Activated effector memory CD4-positive, alpha-beta T cell treated with anti-CD3 and anti-CD28 coated beads, Interleukin-2, amount 50 U/mL, for 16 hours (primary cell): ENCODE data around the gene GSG1L.

Experiments used
- DNase-seq: peaks from one replicate; pipeline ENCODE4 v3.0.0-alpha.2; 2020

The GSG1L gene

DNA sequence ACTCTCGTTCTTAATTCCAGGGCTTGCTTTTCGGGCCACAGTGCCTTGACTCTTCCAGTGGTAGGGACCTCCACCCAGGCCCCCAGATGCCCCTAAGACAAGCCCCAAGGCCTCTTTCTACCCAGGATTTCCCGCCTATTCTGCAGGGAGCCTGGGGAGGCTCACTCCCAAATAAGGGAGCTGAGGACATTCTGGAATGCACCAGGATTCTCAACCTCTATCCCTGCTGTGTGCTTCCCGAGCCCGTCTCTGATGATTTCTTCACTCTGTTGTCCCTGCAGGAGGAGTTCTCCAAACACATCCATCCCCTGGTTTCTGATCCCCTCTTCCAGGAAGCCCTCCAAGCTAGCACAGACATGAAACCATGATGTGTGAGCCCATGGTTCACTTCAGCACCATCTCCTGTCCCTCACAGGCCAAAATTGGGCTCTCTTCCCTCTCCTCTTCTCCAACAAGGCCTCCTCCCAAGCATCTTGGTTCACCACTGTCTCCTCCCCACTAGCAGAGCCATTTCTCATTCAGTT, 257.6 kb downstream of the GSG1L start:
- DNase-seq, result no peak

DNA sequence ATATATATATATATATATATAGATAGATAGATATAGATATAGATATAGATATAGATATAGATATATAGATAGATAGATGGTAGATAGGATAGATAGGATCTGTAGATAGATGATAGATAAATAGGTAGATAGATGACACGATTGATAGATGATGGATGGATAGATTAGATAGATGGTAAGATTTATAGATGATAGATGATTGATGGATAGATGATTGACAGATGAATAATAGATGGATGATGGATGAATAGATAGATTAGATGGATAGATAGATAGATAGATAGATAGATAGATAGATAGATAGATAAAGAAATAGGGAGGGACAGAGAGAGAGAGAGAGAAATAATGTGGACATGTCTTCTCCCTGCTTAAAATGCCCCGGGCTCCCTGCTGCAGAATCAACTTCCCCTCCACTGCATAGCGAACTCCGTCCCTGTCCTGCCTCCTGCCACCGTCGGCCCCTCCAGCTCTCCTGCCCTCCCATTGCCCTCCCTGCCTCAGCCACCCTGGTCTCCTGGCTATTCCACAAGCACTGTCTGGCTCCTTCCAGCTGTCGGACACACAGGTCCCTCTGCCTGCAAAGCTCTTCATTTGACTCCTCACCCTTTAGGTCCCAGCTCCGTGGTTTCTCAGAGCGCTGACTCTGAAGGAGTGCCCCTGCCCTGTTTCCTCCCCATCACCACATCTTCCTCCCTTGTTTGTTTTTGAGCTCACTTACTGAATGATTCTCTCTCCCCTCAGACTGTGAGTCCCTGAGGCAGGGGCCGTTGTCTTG, 259.6 kb downstream of the GSG1L start:
- no peak for DNase-seq

DNA sequence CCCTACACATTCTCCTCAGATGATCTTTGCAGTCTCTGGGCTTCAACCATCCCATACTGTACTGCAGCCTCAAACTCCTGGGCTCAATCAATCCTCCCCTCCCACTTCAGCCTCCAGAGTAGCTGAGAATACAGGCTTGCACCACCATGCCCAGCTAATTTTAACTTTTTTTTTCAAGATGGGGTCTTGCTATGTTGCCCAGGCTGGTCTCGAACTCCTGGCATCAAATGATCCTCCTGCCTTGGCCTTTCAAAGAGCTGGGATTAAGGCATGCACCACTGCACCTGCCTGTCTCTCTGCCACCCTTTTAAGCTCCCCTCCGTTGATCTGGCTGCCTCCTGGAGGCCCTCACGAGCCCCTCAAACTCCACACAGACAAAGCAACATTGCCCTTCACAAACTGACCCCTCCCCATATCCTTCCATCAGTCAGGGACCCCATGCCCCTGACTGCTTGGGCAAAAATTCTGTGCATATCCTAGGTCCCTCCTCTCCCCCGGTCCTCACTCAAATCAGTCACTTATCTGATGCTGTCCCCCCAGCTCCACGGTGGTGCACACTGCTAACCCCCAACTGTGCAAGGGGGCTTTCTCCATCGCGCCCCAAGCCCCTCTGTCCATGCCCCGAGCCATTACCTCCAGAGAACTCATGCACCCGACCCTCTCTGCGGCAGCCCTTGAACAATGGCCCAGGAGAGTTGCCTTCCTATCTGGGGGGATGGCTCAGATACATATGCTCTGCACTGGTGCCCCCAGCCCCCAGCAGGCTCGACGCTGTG, 260.7 kb downstream of the GSG1L start:
- DNase-seq, result no peak

DNA sequence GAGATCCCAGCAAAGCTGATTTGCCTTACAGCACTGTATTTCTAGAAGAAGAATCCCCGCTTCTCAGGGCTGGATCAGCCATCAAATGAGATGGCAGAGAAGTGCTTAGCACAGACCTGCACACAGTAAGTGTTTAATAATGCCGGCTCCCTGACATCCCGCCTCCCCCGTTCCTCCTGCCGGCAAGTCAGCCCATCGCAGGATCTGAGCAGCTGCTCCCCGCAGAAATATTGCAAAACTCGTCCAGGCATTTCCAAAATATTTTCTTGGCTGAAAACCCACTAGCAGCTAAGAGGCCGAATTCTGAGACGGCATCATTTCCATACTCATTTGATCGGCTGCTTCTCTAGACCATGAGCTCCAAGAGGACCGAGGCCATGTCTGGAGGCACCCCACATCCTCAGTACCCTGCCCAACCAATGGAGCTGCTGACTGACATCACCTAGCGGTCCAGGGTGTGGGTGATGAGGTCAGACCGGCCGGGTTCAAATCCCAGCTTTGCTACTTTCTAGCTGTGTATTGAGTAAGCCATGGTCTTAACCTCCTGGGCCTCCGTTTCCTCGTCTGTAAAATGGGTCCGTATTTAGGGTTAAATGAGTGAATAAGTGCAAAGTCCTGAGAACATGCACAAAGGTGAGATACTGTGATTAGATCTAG, 262.1 kb downstream of the GSG1L start:
- DNase-seq, result no peak

DNA sequence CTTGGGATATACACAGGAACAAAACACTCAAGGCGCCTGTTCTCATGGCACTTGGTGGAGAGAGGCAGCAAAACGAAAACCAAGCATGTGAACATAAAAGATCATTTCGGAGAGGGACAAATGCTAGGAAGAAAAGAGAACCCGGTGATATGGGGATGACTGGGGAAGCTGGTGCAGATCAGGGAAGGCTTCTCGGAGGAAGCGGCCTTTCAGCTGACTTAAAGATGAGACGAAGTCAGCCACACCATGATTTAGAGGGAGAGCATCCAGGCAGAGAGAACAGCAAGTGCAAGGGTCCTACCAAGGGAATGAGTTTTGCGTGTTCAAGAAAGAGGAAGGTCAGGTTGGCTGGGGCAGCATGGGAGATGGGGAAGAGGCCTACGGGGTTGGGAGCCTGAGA, 262.7 kb downstream of the GSG1L start:
- DNase-seq, result no peak

DNA sequence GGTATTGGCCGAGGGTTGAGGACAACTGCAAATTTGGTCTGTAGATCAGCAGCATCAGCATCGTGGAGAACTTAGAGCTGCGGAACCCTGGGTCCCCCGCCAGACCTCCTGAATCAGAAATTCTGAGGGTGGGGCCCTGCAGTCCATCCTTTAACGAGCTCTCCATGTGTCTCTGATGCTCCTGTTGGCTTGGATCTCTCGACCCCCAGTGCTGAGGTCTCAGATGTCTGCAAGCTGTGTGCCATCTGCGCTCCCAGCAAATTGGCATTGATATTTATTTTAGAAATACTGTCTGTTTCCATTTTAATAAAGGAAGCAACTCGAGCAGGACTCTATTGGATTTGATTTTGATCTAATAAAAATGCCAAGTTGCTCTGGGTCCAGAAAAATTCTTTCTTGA, 263.6 kb downstream of the GSG1L start:
- no peak for DNase-seq

DNA sequence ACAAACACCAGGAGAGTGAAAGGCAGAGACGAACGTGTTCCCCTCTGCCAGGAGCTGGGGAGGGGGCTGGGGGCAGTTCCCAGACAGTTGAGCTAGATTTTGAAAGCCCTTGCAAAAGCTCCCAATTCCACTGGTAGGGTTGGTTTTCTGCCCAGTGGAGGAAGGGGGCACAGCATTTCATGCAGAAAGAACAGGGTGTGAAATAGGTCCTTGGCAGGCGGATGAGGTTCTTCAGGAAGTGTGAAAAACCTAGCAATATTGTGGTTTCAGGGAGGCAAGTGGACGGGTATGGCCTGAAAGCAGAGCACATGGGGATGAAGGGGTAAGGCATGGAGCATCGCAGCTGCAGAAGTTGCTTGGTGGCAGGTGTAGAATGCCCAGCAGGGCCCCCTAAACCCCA, 265.3 kb downstream of the GSG1L start:
- DNase-seq, result no peak

DNA sequence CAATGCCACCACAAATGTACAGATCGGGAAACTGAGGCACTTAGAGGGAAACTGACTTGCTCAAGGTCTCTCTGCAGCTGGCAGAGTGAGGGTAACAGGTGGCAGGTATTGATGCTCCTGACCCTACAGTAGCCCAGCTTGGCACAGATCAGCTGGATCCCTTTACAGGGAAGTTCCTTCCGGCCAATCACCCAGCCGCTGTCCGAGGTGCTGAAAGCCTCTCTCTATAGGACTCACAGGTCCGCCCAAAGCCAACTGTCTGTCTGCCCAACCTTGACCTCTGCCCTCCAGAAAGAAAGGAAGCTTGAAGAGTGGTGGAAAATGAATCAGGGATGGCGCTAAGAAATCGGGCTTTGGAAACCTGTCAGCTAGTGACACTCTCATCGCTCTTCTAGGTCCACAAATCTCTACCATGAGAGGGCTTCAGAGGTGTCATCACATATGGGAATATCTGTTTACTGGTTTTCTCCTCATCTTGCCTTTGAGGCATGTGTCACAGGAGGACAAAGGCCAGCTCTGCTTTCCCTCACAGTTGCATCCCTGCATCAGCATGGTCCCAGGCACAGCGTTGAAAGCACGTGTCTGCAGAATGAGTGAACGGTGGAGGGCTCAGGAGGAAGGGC, 267.4 kb downstream of the GSG1L start:
- DNase-seq, result no peak

DNA sequence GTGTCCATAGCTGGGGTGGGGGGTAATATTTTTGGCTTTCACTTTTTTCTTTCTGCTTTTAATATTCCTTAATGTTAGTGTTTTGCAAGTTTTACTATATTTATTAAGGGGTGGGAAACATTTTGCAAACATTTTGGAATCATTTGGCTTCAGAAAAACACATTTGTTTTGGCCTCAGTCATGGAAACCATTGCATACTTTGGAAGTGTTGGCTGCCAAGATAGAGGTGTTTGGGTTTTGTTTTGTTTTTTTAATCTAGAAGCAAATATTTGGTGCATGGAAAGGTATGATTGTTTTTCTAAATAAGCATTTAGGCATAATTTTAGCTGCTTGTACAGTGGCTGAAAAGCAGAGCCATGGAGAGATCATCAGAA, 270.3 kb downstream of the GSG1L start:
- no peak for DNase-seq

DNA sequence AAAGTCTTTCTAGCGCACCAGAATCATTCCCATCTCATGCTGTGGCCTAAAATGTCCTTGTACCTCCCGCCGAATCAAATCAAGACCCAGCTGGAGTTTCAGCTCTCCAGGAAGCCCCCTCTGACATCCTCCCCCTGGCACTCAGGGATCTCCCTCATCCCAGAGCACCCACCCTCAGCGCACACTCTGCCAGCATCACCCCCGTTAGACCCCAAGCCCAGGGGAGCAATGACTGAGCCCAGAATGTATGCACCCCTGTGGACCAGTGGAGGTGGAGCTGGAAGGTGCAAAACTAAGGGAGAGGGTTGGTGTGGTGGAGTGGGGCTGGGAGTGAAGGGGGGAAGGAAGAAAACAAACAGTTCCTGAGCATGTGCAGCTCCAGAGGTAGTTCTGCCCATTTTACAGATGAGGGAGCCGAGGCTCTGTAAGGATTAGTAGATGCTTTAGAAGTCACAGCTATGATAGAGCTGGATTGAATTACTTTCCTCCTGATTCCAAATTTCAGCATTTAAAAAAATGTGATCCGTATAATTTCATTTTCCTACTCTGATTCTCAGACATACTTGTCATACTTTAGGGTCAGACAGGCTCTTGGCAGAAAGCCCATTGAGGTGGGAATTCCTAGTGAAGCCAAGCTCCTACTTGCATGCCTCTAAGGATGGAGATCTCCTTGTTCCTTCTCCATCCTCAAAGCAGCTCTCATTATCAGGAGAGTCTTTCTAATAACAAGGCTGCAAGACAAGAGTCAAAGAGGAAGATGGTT, 270.8 kb downstream of the GSG1L start:
- no peak for DNase-seq

DNA sequence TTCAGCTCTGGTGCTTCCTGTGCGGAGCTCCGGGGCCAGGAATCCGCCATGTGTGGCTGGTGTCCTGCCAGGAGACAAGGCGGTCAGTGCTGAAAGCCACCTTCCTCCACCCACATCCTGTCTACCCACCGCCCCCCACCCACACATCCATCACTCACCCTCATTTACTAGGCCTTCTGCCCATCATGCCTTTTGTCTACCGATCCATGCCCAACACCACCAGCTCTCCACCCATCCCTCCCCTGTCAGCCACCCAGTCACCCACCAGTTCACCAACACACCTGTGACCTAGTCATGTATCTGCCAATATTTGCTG, 272.2 kb downstream of the GSG1L start:
- DNase-seq, result no peak

DNA sequence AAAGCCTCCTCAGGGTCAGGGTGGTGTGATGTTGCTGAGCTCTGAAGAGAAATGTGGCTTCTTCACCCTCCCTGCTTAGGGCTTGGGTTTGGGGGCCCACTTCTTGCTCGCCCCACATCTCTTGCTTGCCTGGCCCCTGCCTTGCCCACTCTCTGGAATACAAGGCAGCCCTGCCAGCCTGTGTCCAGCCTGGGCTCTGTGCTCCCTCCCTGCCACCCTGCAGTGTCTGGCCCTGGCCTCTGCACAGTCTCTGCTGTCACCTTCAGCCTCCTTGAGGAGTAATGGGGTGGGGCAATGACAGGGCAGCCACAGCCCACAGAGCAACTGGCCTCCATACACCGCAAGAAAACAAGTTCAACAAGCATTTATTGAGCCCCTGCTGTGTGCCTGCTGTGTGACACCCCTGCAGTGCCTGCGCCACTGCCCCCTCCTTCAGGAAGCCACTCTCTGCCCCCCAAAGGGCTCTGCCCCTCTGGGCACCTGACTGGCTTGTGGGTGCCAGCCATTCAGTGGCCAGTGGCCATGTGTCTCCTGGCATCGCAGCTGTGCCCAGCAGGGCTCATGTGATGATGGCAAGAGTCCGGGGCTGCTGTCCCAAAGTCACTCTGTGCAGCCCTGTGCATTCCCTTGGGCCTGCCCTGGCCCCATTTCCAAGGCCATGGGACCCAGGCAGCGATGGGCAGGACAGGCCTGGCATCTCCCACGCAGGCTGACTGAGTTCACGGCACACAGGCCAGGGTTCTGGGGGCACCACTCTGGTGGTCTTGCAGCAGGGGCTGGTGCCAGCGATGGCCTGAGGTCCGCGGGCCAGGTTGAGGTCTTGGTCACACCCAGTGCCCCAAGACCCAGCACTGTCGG, 272.7 kb downstream of the GSG1L start:
- DNase-seq, result no peak

DNA sequence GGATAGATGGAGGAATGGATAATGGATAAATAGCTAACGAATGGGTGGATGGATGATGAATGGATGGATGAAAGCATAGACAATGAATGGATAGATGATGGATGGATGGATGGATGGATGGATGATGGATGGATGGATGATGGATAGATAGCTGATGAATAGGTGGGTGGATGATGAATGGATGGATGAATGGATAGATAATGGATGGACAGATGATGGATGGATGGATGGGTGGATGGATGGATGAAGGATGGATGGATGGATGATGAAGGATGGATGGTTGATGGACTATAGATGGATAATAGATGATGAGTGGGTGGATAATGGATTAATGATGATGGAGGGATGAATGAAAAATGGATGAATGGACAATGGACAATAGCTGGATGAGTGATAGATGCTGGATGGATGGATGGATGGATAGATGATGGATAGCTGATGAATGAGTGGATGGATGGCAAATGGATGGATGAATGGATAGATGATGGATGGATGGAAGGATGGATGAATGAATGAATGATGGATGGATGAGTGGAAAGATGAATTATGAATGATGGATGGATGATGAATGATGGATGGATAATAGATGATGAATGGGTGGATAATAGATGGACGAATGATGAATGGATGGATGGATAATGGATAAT, 273.8 kb downstream of the GSG1L start:
- no peak for DNase-seq

DNA sequence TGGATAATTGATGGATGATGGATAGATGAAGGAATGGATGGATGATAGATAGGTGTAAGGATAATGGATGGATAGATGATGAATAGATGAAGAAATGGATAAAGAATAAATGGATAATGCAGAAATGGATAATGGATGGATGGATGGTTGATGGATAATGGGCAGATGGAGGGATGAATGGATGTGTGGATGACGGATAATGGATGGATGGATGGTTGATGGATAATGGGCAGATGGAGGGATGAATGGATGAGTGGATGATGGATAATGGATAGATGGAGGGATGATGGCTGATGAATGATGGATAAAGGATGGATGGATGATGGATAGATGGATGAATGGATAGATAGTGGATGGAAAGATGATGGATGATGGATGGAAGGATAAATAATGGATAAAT, 274.4 kb downstream of the GSG1L start:
- DNase-seq, result no peak

DNA sequence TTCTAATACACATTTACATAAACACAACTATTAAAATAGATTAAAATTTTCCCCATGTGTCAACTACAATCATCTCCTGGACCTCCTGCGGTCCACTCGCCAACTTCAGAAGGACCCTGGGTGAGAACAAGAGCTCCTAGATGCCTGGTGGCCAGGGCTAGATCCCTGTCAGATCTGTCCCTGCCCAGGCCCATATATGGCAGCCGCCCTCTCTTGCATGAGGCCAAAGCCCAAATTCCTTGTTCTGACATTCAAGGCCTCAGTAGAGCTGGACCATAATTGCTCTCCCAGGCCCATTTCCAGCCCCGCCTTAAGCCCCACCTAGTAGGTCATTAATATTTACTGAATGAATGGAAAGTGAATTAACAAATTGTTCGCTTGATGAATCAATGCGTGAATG, 275.8 kb downstream of the GSG1L start:
- DNase-seq, result no peak

DNA sequence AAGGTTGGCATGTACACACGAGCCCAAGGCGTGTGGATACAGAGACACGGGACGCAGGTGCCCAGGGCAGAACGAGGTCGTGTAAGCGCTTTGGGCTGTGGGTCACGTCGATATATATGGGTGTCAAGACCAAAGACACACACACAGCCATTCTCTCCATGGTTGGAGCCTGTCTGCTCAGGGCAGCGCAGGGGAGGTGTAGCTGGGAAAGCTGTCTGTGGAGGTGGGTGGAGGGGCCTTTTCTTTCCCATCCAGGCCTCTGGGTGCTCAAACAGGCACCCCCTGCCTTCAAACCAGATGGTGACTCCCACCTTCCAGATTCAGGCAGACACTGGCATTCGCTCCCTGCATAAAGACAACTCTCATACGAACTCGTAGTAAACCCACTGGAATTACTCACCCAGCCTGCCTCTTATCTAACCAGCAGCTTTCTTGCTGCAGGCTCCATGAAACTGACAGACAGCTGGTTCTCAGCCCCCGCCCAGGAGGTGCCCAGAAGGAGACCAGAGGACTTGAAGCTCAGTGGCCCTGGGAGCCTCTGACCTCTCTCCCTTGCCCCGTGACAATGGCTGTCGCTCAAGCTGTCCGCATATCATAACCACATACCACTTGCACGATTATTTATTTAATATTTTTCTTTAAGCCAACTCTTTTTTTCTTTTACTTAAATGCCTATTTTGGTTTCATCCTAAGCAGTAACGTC, 276.4 kb downstream of the GSG1L start:
- no peak for DNase-seq

DNA sequence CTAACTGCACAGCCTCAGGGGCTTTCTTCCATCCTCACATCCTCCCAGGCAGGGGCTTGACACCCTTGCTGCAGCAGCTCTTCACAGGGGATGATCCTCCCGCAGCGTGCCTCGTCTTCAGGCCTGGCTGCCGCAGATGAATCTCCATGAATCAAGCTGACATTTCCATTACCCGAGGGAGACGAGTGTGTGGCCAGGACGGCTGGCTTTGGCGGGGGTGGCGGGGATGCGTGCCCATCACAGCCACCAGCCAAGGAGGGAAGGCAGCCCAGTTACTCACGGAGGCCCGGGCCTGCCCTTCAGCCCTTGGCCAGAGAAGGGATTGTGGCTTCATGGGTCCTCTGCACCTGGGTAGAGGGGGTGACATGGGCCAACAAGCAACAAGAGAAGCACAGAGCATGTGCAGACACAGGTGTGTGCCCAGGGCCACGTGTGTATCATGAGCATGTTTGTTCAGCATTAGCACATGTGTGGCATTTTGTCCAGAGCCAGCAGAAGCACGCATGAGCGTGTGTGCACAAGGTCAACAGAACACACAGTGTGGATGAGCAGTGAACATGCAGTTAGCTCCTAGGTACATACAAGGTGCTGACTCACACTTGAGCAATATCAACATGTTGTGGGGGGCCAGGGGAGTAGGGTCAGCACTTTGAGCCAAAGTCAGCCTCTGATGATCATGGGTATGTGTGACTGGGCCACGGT, 277.1 kb downstream of the GSG1L start:
- no peak for DNase-seq

DNA sequence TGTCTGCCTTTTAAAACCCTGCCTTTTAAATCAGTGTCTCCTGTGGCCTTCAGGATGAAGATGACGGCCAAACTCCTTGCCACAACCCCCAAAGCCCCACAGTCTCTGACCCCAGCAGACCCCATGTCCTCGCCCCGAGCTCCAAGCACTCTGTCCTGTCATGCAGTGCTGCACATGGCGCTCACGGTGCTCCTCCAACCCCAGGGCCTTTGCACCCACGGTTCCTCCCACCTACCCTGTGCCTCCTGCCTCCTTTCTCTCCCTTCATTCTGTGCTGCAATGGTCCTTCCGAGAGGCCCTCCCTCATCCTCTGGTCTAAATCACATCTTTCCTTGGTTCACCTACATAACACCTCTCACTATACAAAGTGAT, 278.2 kb downstream of the GSG1L start:
- no peak for DNase-seq

DNA sequence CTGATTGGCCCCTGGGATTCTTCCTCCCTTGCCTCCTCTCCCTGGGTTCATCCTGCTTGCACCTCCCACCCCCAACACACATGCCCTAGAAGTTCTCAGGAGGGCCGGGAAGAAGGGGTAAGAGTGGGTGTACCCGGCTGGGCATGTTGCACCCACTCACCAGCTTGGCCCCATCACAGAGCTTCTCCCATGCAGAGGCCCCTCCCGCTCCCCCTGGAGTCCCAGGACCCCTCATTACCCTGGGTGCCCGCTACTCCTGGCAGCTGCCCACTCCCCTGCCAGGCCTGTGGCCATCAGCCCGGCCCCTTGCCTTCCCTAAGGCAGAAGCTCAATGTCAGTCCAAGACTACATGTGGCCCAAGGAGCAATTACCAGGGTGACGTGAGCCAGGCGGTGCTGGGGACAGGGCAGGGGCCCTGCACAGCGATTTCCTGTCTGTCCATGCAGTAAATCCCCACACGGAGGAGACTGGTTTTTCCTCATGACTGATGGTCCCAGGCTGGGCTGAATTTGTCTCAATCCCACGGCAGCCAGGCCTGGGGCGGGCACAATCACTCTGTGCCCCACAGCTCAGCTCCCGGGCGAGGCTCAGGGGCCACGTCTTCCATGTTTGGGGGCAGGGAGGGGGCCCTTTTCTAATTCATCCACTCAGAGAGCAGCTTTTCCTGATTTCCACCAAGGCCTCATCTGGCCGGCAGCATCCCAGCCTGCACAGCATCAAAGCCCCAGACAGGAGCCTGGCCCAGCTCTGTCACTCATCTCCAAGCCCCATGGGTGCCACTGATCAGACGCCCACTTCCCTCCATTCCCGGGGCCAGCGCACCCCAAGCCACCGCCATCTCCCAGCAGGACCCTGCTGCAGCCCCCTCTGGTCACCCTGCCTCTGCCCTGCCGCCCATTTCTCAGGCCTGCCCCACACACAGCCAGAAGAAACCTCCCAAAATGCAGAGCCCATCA, 278.9 kb downstream of the GSG1L start:
- DNase-seq, result no peak
